Measurements from ENCODE around the gene PXK. TPM values are rescaled to one million over a fixed set of nuclear protein-coding genes. Genes with fewer than 3 reads are reported as not detected.

The PXK gene
- total RNA-seq, 3 donors from 2014 or later (not counting 1 experiment from before 2014, with no cell fraction given): 42.1 to 53.8 (median 48.9) TPM

DNA sequence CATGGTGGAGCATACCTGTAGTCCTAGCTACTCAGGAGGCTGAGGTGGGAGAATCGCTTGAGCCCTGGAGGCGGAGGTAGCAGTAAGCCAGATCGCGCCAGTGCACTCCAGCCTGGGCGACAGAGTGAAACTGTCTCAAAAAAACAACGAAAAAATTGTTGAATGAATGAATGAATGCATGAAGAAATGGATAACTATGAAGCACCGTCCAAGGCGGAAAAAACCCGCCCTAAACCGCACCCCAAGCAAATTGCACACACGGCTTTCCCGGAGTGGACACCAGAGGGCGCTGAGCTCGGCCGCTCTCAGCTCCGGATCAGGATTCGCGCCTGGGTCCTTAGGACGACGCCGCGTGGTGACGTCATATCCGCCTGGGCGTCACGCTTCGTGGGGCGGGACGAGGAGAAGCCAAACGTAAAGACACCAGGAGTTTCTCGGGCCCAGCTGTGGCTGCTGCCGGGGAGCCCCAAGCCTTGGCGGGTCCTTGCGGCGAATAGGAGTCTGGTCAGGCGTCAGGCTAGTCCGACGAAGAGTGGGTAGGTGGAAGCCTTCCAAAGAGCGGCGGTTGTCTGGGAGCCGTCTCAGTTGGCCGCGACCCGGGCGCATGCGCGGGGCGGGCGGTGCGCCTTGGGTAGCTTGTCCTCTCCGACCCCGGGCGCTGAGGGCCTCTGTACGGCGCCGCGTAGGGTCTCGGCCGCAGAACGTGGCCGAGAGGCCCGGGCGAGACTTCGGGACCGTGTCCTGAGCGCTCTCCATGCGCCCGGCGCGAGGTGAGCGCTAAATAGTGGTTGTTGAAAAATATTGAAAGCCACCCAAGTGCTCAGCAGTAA, 26.6 kb upstream of the PXK start, which contains the start of the genes HTD2 and RPP14:
HTD2 (plus strand) TSS at position 639 of the 830 bp plus-strand sequence. CDS start 11,094 bp downstream, outside the sequence.
RPP14 (plus strand) TSS at position 364 of the 830 bp plus-strand sequence. CDS start 4,085 bp downstream, outside the sequence.
- ATAC-seq: peak; percentile 90 to 97 (median 91)
- Mint-ChIP-seq H3K36me3 (no peaks in the 10 kb centered on the region), H3K9me3 (peaks cover 0 to 2% of the 10 kb centered on the region in 2 donors), H3K4me1 (peaks cover 30 to 32% of the 10 kb centered on the region in 2 donors), H3K27me3 (ENCODE audit: low read depth in 2 of 2) (peaks cover 8 to 17% of the 10 kb centered on the region in 2 donors), H3K27ac (peak within 1 kb of the TSS; percentile 99), H3K4me3 (peak within 1 kb of the TSS; percentile 100)
- Histone ChIP-seq H3K9me3 (ENCODE audit: control insufficient read depth, insufficient read depth, low read length) (peaks cover 9% of the 10 kb centered on the region), H3K4me1 (ENCODE audit: control insufficient read depth, insufficient read depth, low read length) (peaks cover 24% of the 10 kb centered on the region), H3K27ac (ENCODE audit: low read length) (peak within 1 kb of the TSS; percentile 95), H3K36me3 (ENCODE audit: control insufficient read depth, insufficient read depth, low read length) (peaks cover 3% of the 10 kb centered on the region), H3K27me3 (ENCODE audit: control insufficient read depth, insufficient read depth, low read length) (no peaks in the 10 kb centered on the region), H3K4me3 (ENCODE audit: low read length) (peak within 1 kb of the TSS; percentile 79)
- intact Hi-C loops (cut with micrococcal nuclease): loop anchor here (1.0 to 2.0 kb wide), 6 partner anchors 27 to 226 kb away; partner anchors contain the start of genes ABHD6, KCTD6, PDHB and PXK
- peak; percentile 99 to 100 for DNase-seq
- WGBS (ENCODE audit: insufficient coverage): 5% methylated on average over 71 of the region's 71 CpGs
- peak; percentile 96 for TF ChIP-seq CTCF (IDR thresholded peaks at IDR 0.05)

DNA sequence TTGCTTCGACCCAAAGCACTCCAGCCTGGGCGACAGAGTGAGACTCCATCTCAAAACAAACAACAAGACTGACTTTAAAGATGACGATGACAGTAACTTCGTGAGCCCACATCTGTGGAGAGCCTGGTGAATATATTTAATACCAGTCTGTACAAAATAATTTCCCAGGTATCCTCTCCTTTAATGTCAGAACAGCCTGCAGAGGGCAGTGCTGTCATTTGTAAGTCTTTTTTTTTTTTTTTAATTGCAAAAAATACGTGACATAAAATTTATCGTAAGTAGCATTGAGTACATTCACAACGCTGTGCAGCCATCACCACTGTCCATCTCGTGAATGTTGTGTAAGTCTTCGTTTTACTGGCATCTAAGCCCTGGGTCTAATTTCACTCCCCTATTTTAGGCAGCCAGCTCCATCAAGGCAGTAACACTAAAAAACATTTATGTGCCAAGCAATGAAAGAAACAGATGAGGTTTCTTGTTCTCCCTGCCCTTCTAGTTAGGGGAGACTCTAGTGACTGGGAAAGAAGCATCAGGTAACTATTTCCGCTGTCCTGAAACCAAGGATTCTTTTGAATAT, 25.0 kb upstream of the PXK start:
- H3K27ac Mint-ChIP-seq: peak overlapping the region; percentile 99
- no peaks in the 10 kb centered on the region for H3K9me3 ChIP-seq (ENCODE audit: control insufficient read depth, insufficient read depth, low read length)
- intact Hi-C loops (cut with micrococcal nuclease): loop anchor here (2.0 kb wide), 1 partner anchor 25 kb away; the partner anchor contains the start of gene PXK
- H3K4me3 Mint-ChIP-seq: peak overlapping the region; percentile 100
- DNase-seq (peak in 1 of 2 donors; percentile 79), ATAC-seq (no peak)
- H3K27ac ChIP-seq (ENCODE audit: low read length): no peak overlapping the region
- H3K4me3 ChIP-seq (ENCODE audit: low read length): no peak overlapping the region
- 40% methylated on average over 9 of the region's 10 CpGs for WGBS (ENCODE audit: insufficient coverage)
- no peaks in the 10 kb centered on the region for H3K9me3 Mint-ChIP-seq
- H3K36me3 ChIP-seq (ENCODE audit: control insufficient read depth, insufficient read depth, low read length): peaks cover 15% of the 10 kb centered on the region
- H3K27me3 Mint-ChIP-seq (ENCODE audit: low read depth in 2 of 2): peaks cover under 1 to 4% of the 10 kb centered on the region in 2 donors
- TF ChIP-seq CTCF (IDR thresholded peaks at IDR 0.05): peak; percentile 65
- peaks cover 30 to 32% of the 10 kb centered on the region in 2 donors for H3K4me1 Mint-ChIP-seq
- H3K4me1 ChIP-seq (ENCODE audit: control insufficient read depth, insufficient read depth, low read length): peaks cover 24% of the 10 kb centered on the region
- no peaks in the 10 kb centered on the region for H3K27me3 ChIP-seq (ENCODE audit: control insufficient read depth, insufficient read depth, low read length)
- no peaks in the 10 kb centered on the region for H3K36me3 Mint-ChIP-seq

DNA sequence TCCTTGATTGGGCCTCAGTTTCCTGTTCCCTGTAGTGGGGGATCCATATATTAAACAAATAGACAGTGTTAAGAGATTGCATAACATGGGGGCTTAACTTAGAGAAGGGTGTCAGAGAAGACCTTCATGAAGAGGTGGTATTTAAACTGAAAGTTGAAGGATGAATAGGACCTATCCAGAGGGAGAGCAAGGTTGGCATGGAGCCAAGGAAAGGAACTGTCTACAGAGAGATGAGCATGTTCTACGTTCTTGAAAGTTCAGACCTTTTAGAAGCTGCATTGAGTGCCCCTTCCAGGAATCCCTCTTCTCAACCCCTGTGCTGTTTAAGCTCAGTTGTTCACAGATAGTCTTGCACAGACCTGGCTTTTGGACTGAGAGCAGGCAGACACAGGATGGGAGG, 24.0 kb upstream of the PXK start:
- Mint-ChIP-seq H3K27me3 (ENCODE audit: low read depth in 2 of 2) (no peaks in the 10 kb centered on the region), H3K36me3 (no peaks in the 10 kb centered on the region), H3K9me3 (no peaks in the 10 kb centered on the region), H3K4me1 (peaks cover 30 to 32% of the 10 kb centered on the region in 2 donors), H3K4me3 (no peak overlapping the region), H3K27ac (peak overlapping the region; percentile 99)
- H3K27me3 ChIP-seq (ENCODE audit: control insufficient read depth, insufficient read depth, low read length): no peaks in the 10 kb centered on the region
- 88% methylated on average over 1 of the region's 1 CpG for WGBS (ENCODE audit: insufficient coverage)
- no peak for TF ChIP-seq CTCF (IDR thresholded peaks at IDR 0.05)
- peak in 1 of 2 donors; percentile 22 for DNase-seq
- H3K27ac ChIP-seq (ENCODE audit: low read length): no peak overlapping the region
- H3K9me3 ChIP-seq (ENCODE audit: control insufficient read depth, insufficient read depth, low read length): no peaks in the 10 kb centered on the region
- H3K36me3 ChIP-seq (ENCODE audit: control insufficient read depth, insufficient read depth, low read length): peaks cover 22% of the 10 kb centered on the region
- no peak overlapping the region for H3K4me3 ChIP-seq (ENCODE audit: low read length)
- intact Hi-C loops (cut with micrococcal nuclease): no loop called here
- no peak for ATAC-seq
- peaks cover 24% of the 10 kb centered on the region for H3K4me1 ChIP-seq (ENCODE audit: control insufficient read depth, insufficient read depth, low read length)
